ENCODE results near the gene CERK.

CERK gene

DNA sequence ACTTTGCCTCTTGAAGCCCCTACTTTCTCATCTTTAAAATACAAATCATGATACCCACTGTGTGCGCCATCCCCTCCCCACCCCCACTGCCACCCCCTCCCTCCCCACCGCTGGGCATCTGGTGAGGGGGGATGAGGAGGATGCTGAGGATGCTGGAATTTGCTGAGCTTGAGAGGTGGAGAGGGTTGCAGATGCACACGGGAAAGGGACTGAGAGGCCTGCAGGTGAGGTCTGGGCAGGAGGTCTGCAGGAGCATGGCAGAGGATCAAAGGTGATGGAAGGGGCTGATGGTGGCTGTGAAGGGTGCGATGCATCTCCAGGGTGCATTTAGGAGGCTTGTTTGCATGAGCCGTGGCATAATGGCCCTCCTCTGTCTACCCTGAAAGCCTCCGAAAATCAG is 16.8 kb upstream of the CERK start:
- H3K9me3 ChIP-seq (ENCODE audit: control insufficient read depth, insufficient read depth, low read depth, low read length): no peaks in the 10 kb centered on the region
- H3K36me3 ChIP-seq (ENCODE audit: control insufficient read depth in 2 of 2, insufficient read depth in 1 of 2, low read length in 2 of 2): no peaks in the 10 kb centered on the region; a peak in 1 of 3 replicates
- no peak for TF ChIP-seq ZNF184 (tag by site-specific recombination; IDR thresholded peaks at IDR 0.05)
- TF ChIP-seq IKZF3 (tag by site-specific recombination; IDR thresholded peaks at IDR 0.05): no peak
- TF ChIP-seq ZNF175 (tag by site-specific recombination; IDR thresholded peaks at IDR 0.05): no peak
- no peaks in the 10 kb centered on the region for H3K4me1 ChIP-seq (ENCODE audit: control insufficient read depth, insufficient read depth, low read length)
- no peak overlapping the region for H3K27ac ChIP-seq (ENCODE audit: extremely low read depth, low read depth, low read length)
- no peak overlapping the region for H3K4me3 ChIP-seq (ENCODE audit: low read depth, low read length)
- CTCF ChIA-PET: interaction anchor here (0.6 to 12.2 kb wide), 3 partner anchors 46 to 387 kb away, joined by 3 to 223 read pairs (median 3); no protein-coding TSS in a partner anchor
- POLR2A ChIA-PET: interaction anchor here (0.6 to 2.4 kb wide), 4 partner anchors 8 to 31 kb away, joined by 3 to 10 read pairs (median 6); partner anchors contain the start of gene TBC1D22A

DNA sequence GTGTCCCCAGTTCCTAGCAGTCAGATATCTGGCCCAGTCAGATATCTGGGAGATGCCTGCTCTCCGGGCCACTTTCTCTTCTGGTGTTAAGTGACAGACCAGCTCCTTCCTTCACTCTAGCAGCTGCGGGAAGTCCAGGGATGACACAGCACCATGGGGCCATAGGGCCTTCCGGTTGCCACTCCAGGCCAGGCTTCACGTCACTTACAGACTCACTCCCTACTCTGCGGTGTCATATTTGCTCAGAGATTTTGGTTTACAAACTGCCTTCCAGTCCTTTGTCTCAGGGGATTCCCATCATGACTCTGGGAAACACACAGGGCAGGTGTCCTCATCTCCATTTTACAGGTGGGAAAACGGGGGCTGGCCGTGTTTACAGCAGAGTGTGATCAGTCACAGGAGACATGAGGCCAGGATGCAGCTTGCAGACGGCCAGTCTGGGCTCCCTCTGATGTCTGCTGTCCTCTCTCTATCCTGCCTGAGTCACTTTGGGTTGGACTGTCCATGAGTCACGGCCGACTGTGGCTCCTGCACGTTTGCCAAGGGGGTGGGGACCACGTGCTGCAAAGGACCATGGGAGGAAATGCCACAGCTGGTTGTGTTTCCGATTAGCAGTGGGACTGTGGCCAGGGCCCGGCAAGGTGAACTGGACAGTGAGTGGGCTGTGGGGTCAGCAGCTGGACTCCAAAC is 16.2 kb upstream of the CERK start:
- CTCF ChIA-PET: interaction anchor here (1.1 to 12.2 kb wide), 2 partner anchors 47 to 387 kb away, joined by 3 to 223 read pairs; no protein-coding TSS in a partner anchor
- no peak overlapping the region for H3K4me3 ChIP-seq (ENCODE audit: low read depth, low read length)

DNA sequence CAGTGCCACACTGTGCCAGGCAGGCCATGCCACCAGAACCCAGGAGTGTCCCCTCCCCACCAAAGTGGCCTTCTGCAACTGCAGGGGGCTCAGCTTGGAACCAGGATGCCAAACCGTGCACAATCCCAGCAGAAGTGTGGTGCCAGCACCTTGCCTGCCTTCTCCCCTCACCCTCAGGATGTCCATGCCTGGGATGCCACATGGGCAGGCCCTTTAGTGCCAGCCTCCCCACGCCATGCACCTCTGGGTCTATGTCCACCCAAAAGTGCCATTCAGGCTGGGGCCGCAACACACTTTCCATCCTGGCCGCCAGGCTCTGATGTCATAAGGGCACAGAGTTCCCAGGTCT is 15.7 kb upstream of the CERK start:
- Histone ChIP-seq H3K4me3 (ENCODE audit: low read depth, low read length) (no peak overlapping the region), H3K36me3 (ENCODE audit: control insufficient read depth in 2 of 2, insufficient read depth in 1 of 2, low read length in 2 of 2) (no peaks in the 10 kb centered on the region), H3K9me3 (ENCODE audit: control insufficient read depth, insufficient read depth, low read depth, low read length) (no peaks in the 10 kb centered on the region), H3K4me1 (ENCODE audit: control insufficient read depth, insufficient read depth, low read length) (no peaks in the 10 kb centered on the region), H3K27ac (ENCODE audit: extremely low read depth, low read depth, low read length) (no peak overlapping the region)
- CTCF ChIA-PET: interaction anchor here (1.1 to 12.2 kb wide), 2 partner anchors 47 to 386 kb away, joined by 3 to 223 read pairs; no protein-coding TSS in a partner anchor
- TF ChIP-seq, protein P1, sequence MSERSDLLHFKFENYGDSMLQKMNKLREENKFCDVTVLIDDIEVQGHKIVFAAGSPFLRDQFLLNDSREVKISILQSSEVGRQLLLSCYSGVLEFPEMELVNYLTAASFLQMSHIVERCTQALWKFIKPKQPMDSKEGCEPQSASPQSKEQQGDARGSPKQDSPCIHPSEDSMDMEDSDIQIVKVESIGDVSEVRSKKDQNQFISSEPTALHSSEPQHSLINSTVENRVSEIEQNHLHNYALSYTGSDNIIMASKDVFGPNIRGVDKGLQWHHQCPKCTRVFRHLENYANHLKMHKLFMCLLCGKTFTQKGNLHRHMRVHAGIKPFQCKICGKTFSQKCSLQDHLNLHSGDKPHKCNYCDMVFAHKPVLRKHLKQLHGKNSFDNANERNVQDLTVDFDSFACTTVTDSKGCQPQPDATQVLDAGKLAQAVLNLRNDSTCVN (tag by site-specific recombination; optimal IDR thresholded peaks at IDR 0.05): no peak
- TF ChIP-seq ZNF571 (tag by site-specific recombination; IDR thresholded peaks at IDR 0.05): no peak
- POLR2A ChIA-PET: interaction anchor here (2.1 to 2.4 kb wide), 2 partner anchors 9 to 20 kb away, joined by 9 to 10 read pairs; partner anchors contain the start of gene TBC1D22A

More for the DNA sequence above, 16.2 kb upstream of the CERK start:
- POLR2A ChIA-PET: interaction anchor here (0.8 to 2.4 kb wide), 3 partner anchors 8 to 20 kb away, joined by 3 to 10 read pairs (median 9); partner anchors contain the start of gene TBC1D22A
- H3K27ac ChIP-seq (ENCODE audit: extremely low read depth, low read depth, low read length): no peak overlapping the region; the same call in 1 of the 2 replicates
- TF ChIP-seq ZNF121 (tag by site-specific recombination; IDR thresholded peaks at IDR 0.05): no peak
- no peak for TF ChIP-seq ZNF19 (tag by site-specific recombination; IDR thresholded peaks at IDR 0.05; ENCODE audit: low read depth)
- TF ChIP-seq ZNF747 (tag by site-specific recombination; IDR thresholded peaks at IDR 0.05): no peak
- TF ChIP-seq ZNF391 (tag by site-specific recombination; IDR thresholded peaks at IDR 0.05; ENCODE audit: borderline replicate concordance, low read depth): no peak
- no peak for TF ChIP-seq ZNF404 (tag by site-specific recombination; IDR thresholded peaks at IDR 0.05)
- TF ChIP-seq, protein P2, sequence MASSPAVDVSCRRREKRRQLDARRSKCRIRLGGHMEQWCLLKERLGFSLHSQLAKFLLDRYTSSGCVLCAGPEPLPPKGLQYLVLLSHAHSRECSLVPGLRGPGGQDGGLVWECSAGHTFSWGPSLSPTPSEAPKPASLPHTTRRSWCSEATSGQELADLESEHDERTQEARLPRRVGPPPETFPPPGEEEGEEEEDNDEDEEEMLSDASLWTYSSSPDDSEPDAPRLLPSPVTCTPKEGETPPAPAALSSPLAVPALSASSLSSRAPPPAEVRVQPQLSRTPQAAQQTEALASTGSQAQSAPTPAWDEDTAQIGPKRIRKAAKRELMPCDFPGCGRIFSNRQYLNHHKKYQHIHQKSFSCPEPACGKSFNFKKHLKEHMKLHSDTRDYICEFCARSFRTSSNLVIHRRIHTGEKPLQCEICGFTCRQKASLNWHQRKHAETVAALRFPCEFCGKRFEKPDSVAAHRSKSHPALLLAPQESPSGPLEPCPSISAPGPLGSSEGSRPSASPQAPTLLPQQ (tag by site-specific recombination; IDR thresholded peaks at IDR 0.05): no peak
- no peak for TF ChIP-seq ZNF302 (tag by site-specific recombination; IDR thresholded peaks at IDR 0.05; ENCODE audit: low read depth)
- no peak for TF ChIP-seq ZNF677 (tag by site-specific recombination; IDR thresholded peaks at IDR 0.05)
- no peak for TF ChIP-seq ZNF350 (tag by site-specific recombination; IDR thresholded peaks at IDR 0.05)
- no peak for TF ChIP-seq ZNF544 (tag by site-specific recombination; IDR thresholded peaks at IDR 0.05)
- no peaks in the 10 kb centered on the region; a peak in 1 of 3 replicates for H3K36me3 ChIP-seq (ENCODE audit: control insufficient read depth in 2 of 2, insufficient read depth in 1 of 2, low read length in 2 of 2)
- no peaks in the 10 kb centered on the region for H3K9me3 ChIP-seq (ENCODE audit: control insufficient read depth, insufficient read depth, low read depth, low read length)
- no peaks in the 10 kb centered on the region for H3K4me1 ChIP-seq (ENCODE audit: control insufficient read depth, insufficient read depth, low read length)

All from HEK293 (cell line).